PC-3 (cell line): ENCODE data around the gene AK1.

Experiments
- CTCF ChIP-seq: fragments of 300-600 bp; sonication (generic); conservative IDR thresholded peaks from 2 replicates; pipeline ENCODE4 v1.5.1; 2017; ENCODE audit warnings: antibody characterized with exemption, low read depth, mild to moderate bottlenecking, low read length
- EZH2 ChIP-seq: fragments of 300-600 bp; sonication (generic); IDR thresholded peaks from one replicate; pipeline ENCODE4 v1.6.1; 2017; ENCODE audit warnings: antibody characterized with exemption, mild to moderate bottlenecking, low read length; ENCODE audit not compliant: unreplicated experiment
- EZH2phosphoT487 ChIP-seq: fragments of 300-600 bp; sonication (generic); IDR thresholded peaks from 2 replicates; pipeline ENCODE4 v1.6.1; 2018; ENCODE audit warnings: mild to moderate bottlenecking, antibody characterized with exemption, low read length, borderline replicate concordance

GRCh38 chr9:127924736-127925444 is 47.4 kb upstream of the AK1 start:
- TF ChIP-seq EZH2 (no peak), CTCF (no peak), EZH2phosphoT487 (no peak)
